HFFc6 (cell line): ENCODE results near the gene SLC8A1. TPM values are rescaled to one million over a fixed set of nuclear protein-coding genes. Genes with fewer than 3 reads are reported as not detected.

Source experiments
- DNase-seq: peaks from one replicate; pipeline ENCODE4 v3.0.0-alpha.2; 2018
- H3K27ac Mint-ChIP-seq: 2 replicates; pipeline ENCODE4 v1.8.0; 2020; ENCODE audit warnings: mild to moderate bottlenecking, mixed read lengths
- H3K27me3 Mint-ChIP-seq: 2 replicates; pipeline ENCODE4 v1.8.0; 2021; ENCODE audit warnings: mild to moderate bottlenecking, moderate library complexity, mixed read lengths; ENCODE audit not compliant: insufficient read depth
- H3K36me3 Mint-ChIP-seq: 2 replicates; pipeline ENCODE4 v1.8.0; 2021; ENCODE audit warnings: low read depth, mixed read lengths
- H3K4me1 Mint-ChIP-seq: 2 replicates; pipeline ENCODE4 v1.8.0; 2020; ENCODE audit warnings: low read depth, mixed read lengths
- H3K4me3 Mint-ChIP-seq: 2 replicates; pipeline ENCODE4 v1.8.0; 2020; ENCODE audit warnings: mild to moderate bottlenecking, moderate library complexity, mixed read lengths
- H3K9me3 Mint-ChIP-seq: 2 replicates; pipeline ENCODE4 v1.8.0; 2020; ENCODE audit warnings: mild to moderate bottlenecking, mixed read lengths
- CTCF ChIP-seq: fragments of 200-600 bp; sonication (generic); IDR thresholded peaks from 2 replicates; pipeline ENCODE4 v1.5.0; 2021; ENCODE audit warnings: antibody characterized with exemption, mild to moderate bottlenecking
- total RNA-seq, 6 experiments: library from RNA; stranded (reverse); fragmentation: NEBNext Ultra II Directional; extraction: Animal tissue kit (Norgen Biotek cat#: 25700); gene quantifications; 2 replicates in 1 of 6; 3 replicates in 5 of 6; pipeline ENCODE4 v1.2.3, GENCODE V29; 2021

SLC8A1 gene
- total RNA-seq, 6 experiments from 2014 or later: 71.5 to 96.9 (median 92.2) TPM

GRCh38 chr2:40440835-40441234 lies 11.1 kb downstream of the SLC8A1 start:
- Mint-ChIP-seq H3K4me1 (peaks cover 65% of the 10 kb centered on the region), H3K27ac (peak overlapping the region; percentile 71), H3K36me3 (peaks cover 41% of the 10 kb centered on the region), H3K9me3 (no peaks in the 10 kb centered on the region), H3K4me3 (peak overlapping the region; percentile 51), H3K27me3 (peaks cover 1% of the 10 kb centered on the region; the same call in 1 of the 2 replicates)
- no peak for TF ChIP-seq CTCF
- DNase-seq: no peak

DNA sequence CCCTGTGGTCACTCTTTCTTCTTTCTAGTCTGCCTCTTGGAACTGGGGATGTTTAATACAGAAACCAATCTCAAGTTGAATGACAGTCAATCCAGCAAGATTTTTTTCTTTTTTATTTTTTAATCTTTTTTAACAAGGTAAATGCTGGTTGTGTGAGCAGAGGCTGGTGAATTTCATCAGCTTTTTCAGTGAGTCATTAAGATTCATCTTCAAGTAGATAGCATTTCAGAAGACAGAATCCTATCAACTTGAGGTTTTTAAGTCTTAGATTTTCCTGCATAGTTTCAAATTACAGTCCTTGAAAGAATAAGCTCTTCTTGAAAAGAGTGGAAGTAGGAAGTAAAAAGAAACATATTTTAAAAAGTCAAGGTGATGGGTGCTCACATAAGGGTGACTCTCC lies 12.4 kb downstream of the SLC8A1 start:
- DNase-seq: peak; percentile 35
- TF ChIP-seq CTCF: no peak

DNA sequence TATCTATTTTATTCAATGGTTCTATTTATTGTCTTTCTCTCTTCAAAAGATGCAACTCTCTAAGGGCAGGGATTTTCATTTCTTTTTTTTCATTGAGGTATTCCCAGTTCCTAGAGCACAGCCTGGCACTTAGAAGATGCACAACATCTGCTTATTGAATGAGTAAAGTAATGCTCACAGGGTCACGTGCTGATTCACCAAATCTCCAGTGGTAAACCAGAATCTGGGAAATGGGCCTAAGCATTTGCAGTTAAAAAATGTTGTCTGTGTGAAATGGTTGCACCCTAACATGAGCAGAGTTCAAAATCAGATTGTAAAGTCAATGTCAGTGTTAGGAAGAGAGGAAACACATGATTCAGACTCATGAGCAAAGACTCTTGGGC lies 15.8 kb downstream of the SLC8A1 start:
- Mint-ChIP-seq H3K27me3 (no peaks in the 10 kb centered on the region), H3K4me3 (peak overlapping the region; percentile 73; the same call in 1 of the 2 replicates), H3K27ac (peak overlapping the region; percentile 98), H3K36me3 (peaks cover 19% of the 10 kb centered on the region), H3K9me3 (no peaks in the 10 kb centered on the region), H3K4me1 (peaks cover 100% of the 10 kb centered on the region)
- no peak for DNase-seq
- TF ChIP-seq CTCF: no peak

More for the DNA sequence above, 12.4 kb downstream of the SLC8A1 start:
- Mint-ChIP-seq H3K27ac (peak overlapping the region; percentile 82), H3K4me3 (peak overlapping the region; percentile 23), H3K9me3 (no peaks in the 10 kb centered on the region), H3K27me3 (peaks cover 1% of the 10 kb centered on the region; the same call in 1 of the 2 replicates), H3K36me3 (peaks cover 32% of the 10 kb centered on the region), H3K4me1 (peaks cover 73% of the 10 kb centered on the region)

- peak overlapping the region; percentile 73 for H3K4me3 Mint-ChIP-seq
- TF ChIP-seq CTCF: no peak
- peaks cover 100% of the 10 kb centered on the region for H3K4me1 Mint-ChIP-seq
- H3K27me3 Mint-ChIP-seq: no peaks in the 10 kb centered on the region
- DNase-seq: no peak
- peak overlapping the region; percentile 98 for H3K27ac Mint-ChIP-seq
- H3K9me3 Mint-ChIP-seq: no peaks in the 10 kb centered on the region
- H3K36me3 Mint-ChIP-seq: peaks cover 23% of the 10 kb centered on the region
Measured at GRCh38 chr2:40435426-40436092, 16.3 kb downstream of the SLC8A1 start.

DNA sequence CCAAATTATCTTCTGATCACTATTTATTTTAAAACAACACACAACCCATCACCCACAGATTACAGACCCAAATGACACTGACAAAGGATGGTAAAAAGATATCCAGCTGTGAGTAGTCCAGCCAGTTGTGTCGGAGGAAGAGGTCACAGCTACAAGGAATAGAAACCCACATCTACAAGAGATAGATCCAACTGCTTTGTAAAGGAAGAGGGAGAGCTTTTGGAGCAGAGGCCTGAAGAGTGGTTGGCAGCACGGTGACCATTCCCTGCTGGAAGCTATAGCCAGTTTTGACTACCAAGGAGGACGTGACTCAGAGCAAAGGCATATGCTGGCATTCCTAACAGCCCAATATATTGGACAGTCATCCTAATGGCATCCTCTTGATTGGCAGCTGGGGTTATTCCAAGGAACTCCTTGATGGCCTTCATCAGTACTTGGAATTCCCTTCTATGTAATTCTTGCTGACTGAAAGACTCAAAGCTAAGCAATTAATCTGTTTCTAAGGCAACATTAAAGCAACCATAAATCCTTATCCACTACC lies 17.1 kb downstream of the SLC8A1 start:
- peaks cover 29% of the 10 kb centered on the region for H3K36me3 Mint-ChIP-seq
- TF ChIP-seq CTCF: no peak
- H3K27ac Mint-ChIP-seq: peak overlapping the region; percentile 98
- H3K27me3 Mint-ChIP-seq: no peaks in the 10 kb centered on the region
- peak; percentile 98 for DNase-seq
- no peaks in the 10 kb centered on the region for H3K9me3 Mint-ChIP-seq
- peak overlapping the region; percentile 73 for H3K4me3 Mint-ChIP-seq
- H3K4me1 Mint-ChIP-seq: peaks cover 100% of the 10 kb centered on the region
